ENCODE measurements around the gene IL1R1. TPM values are rescaled to one million over a fixed set of nuclear protein-coding genes. Genes with fewer than 3 reads are reported as not detected.
A peak's percentile ranks its signal among the peaks of the same experiment; 100 is the strongest.

Gene IL1R1
- total RNA-seq, 3 donors from 2014 or later: 19.6 to 33.5 (median 21.3) TPM

DNA sequence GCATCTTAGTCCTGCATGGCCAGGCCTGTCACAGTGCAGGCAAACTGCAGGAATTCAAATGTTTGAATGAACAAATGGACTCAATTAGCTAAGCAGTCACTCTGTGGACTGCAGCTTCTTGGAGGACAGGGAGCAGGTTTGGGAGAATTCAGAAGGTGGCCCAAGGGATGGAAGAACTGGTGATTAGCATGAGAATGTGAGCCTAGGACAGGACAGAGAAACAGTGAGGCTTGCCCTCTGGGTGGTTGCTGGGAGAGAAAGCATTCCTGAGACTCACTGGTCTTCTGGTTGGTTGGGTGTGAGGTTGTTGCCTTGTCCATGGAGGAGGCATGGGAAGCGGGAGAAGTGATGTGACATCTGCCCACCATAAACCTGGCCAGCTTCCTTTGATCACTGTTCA, 58.0 kb downstream of the IL1R1 start:
- Mint-ChIP-seq H3K4me3 (no peak overlapping the region), H3K4me1 (ENCODE audit: low read depth) (peaks cover 11% of the 10 kb centered on the region), H3K27me3 (ENCODE audit: low read depth) (peaks cover 5% of the 10 kb centered on the region), H3K9me3 (peaks cover 10% of the 10 kb centered on the region), H3K36me3 (ENCODE audit: insufficient read depth) (no peaks in the 10 kb centered on the region)
- DNase-seq (no peak), ATAC-seq (no peak)

DNA sequence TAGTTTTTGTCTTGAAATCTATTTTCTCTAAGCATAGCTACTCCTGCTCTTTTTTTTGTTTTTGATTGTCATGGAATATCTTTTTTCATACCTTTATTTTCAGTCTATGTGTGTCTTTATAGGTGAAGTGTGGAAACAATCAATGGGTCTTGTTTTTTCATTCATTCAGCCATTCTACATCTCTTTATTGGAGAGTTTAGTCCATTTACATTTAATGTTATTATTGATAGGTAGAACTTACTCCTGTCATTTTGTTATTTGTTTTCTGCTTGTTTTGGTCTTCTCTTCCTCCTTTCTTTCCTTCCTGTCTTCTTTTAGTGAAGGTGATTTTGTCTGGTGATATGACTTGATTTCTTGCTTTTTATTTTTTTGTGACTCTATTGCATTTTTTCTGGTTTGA, 62.1 kb downstream of the IL1R1 start:
- ATAC-seq (no peak), DNase-seq (no peak)
- H3K9me3 Mint-ChIP-seq: peaks cover 15% of the 10 kb centered on the region
- no peaks in the 10 kb centered on the region for H3K4me1 Mint-ChIP-seq (ENCODE audit: low read depth)
- no peak overlapping the region for H3K4me3 Mint-ChIP-seq
- H3K36me3 Mint-ChIP-seq (ENCODE audit: insufficient read depth): no peaks in the 10 kb centered on the region
- H3K27me3 Mint-ChIP-seq (ENCODE audit: low read depth): peaks cover under 1% of the 10 kb centered on the region

DNA sequence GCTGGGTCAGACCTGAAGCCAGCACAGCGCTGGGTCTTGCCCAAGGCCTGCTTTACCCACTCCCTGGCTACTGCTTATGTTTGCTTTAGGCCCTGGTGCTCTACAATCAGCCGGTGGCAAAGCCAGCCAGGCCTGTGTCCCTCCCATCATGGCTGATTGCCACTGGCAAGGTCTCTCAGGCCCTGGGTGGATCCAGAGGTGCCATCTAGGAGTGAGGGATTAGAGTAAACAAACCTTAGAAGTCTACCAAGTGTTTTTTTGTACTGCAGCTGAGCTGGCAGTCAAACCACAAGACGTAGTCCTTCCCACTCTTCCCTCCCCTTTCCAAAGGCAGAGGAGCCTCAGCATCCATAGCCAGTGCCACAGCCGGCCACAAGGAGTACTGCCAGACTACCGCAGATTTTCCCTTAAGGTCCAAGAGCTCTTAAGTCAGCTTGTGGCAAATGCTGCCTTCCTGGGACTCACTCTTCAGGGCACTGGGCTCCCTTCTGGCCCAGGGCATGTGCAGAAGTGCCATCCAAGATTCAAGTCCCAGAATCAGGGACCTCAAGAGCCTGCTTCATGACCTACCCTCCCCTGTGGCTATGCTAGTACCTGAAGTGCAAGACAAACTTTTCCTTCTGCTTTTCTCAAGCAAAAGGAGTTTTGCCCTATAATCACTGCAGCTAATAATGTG, 64.3 kb downstream of the IL1R1 start:
- DNase-seq (no peak), ATAC-seq (no peak)
- H3K36me3 Mint-ChIP-seq (ENCODE audit: insufficient read depth): no peaks in the 10 kb centered on the region
- no peak overlapping the region for H3K4me3 Mint-ChIP-seq
- H3K4me1 Mint-ChIP-seq (ENCODE audit: low read depth): no peaks in the 10 kb centered on the region
- H3K27me3 Mint-ChIP-seq (ENCODE audit: low read depth): no peaks in the 10 kb centered on the region
- H3K9me3 Mint-ChIP-seq: peaks cover 15% of the 10 kb centered on the region

DNA sequence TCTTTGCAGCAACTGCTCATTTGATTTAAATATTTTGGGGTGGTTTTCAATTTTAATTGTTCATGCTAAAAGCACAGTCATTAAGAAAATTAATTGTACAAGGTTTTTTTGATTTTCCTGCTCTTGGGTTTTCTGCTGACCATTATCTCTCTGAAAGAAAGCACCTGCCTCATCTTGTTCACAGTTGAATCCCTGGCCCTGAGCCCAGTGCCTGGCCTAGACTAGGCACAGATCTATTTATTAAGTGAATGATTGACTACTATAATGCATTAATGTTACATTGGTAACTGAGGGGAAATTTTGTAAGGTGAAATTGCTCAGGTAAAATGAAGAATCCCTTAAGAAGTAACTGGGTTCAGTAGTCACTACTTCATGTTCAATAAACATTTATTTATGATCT, 66.2 kb downstream of the IL1R1 start:
- H3K4me1 Mint-ChIP-seq (ENCODE audit: low read depth): no peaks in the 10 kb centered on the region
- no peaks in the 10 kb centered on the region for H3K36me3 Mint-ChIP-seq (ENCODE audit: insufficient read depth)
- H3K4me3 Mint-ChIP-seq: no peak overlapping the region
- ATAC-seq: no peak
- H3K27me3 Mint-ChIP-seq (ENCODE audit: low read depth): no peaks in the 10 kb centered on the region
- peaks cover 15% of the 10 kb centered on the region for H3K9me3 Mint-ChIP-seq
- no peak for DNase-seq

DNA sequence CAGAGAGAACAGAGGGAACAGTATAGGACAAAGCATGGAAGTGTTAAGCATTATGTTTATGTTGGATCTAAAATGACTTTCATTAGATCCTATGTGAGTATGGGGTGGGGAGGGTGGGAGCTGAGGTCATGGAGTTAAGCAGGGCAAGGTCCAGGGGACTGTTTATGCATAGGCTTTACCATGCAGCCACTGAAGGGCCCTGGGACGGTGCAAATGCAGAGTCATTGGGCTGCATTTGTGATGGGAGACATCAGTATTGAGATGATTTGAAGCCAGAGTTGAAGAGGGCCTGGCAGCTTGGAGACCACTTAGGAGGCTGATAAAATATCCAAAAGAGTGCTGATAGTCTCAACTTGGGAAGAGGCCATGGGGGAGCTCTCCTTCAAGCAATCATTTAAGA, 66.9 kb downstream of the IL1R1 start:
- peaks cover 14% of the 10 kb centered on the region for H3K9me3 Mint-ChIP-seq
- DNase-seq: no peak
- H3K4me3 Mint-ChIP-seq: no peak overlapping the region
- H3K4me1 Mint-ChIP-seq (ENCODE audit: low read depth): no peaks in the 10 kb centered on the region
- no peaks in the 10 kb centered on the region for H3K27me3 Mint-ChIP-seq (ENCODE audit: low read depth)
- no peaks in the 10 kb centered on the region for H3K36me3 Mint-ChIP-seq (ENCODE audit: insufficient read depth)
- ATAC-seq: no peak

DNA sequence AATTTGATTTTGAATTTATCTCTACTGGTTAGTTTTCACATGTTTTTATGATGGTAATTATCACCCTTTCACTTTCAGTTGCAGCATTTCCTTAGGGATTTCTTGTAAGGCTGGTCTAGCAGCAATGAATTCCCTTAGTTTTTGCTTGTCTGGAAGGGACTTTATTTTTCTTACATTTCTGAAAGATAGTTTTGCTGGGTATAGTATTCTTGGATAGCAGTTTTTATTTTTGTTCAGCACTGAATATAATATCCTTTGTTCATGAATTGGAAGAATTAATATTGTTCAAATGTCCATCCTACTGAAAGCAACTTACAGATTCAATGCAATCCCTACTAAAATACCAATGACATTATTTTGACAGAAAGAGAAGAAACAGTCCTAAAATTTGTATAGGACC, 74.5 kb downstream of the IL1R1 start:
- no peak for DNase-seq
- Mint-ChIP-seq H3K4me3 (no peak overlapping the region), H3K36me3 (ENCODE audit: insufficient read depth) (peaks cover 14% of the 10 kb centered on the region), H3K27me3 (ENCODE audit: low read depth) (no peaks in the 10 kb centered on the region), H3K9me3 (peaks cover 44% of the 10 kb centered on the region), H3K4me1 (ENCODE audit: low read depth) (peaks cover 16% of the 10 kb centered on the region)
- no peak for ATAC-seq

DNA sequence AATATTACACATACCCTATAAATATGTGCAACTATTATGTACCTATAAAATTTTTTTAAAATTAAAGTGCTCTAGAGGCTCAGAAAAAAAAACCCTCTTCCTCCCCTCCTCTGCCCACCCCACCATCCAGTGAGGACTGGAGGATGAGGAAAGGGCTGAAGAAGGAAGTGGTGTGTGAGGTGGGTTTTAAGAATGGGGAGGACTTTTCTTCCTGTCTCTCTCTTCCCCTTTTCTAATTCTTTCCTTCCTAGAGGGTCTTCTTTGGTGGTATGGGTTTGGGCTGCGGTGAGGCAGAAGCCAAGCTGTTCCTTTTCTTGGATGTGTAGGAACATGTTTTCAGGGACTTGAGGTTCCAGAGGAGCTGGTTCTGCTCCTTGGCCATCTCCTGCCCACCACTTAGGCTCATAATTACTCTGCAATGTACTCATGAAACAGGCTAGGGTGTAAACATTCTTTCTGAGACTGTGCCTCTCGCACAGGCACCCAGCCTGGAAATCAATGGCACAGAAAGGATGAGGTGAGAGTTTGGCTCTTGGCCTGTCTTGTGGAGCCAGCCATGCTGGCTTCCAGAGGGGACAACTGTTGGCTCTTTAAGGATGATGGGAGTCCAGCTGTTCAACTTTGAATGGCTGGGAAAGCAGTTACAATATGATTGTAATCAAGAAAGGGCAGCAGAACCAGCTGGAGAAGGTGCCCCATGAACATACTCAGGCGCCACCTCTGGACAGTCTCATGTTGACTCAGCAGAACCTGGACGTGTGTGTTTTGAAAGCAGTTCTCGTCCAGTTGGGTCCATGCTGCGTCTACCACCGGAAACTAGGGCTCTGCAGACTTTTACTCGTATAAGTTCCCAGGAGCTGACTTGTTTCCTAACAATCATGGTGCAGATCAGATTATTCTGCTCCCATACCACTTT, 82.5 kb downstream of the IL1R1 start:
- ATAC-seq (no peak), DNase-seq (no peak)
- Mint-ChIP-seq H3K4me3 (no peak overlapping the region), H3K9me3 (no peaks in the 10 kb centered on the region), H3K4me1 (ENCODE audit: low read depth) (peaks cover 41% of the 10 kb centered on the region), H3K36me3 (ENCODE audit: insufficient read depth) (no peaks in the 10 kb centered on the region), H3K27me3 (ENCODE audit: low read depth) (no peaks in the 10 kb centered on the region)

DNA sequence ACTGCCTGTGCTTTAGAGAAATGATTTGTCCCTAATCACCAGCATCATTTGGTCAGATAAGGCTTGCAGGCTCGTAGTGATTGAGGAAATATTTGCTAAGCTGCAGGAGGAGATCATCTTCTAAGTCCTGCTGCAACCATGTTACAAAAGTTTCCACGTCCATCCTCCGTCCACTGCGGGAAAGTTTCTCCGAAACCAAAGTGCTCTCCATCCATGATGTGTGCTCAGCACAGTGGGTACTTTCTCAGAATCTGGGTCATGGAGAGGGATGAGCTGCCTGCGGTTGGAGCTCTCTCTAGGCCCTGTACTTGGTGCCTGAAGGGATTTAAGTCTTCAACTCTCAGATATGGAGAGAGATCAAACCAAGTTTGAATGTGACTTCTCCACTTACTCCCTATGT, 83.6 kb downstream of the IL1R1 start:
- DNase-seq: no peak
- Mint-ChIP-seq H3K27me3 (ENCODE audit: low read depth) (no peaks in the 10 kb centered on the region), H3K4me1 (ENCODE audit: low read depth) (peaks cover 44% of the 10 kb centered on the region), H3K36me3 (ENCODE audit: insufficient read depth) (no peaks in the 10 kb centered on the region), H3K9me3 (no peaks in the 10 kb centered on the region), H3K4me3 (no peak overlapping the region)
- no peak for ATAC-seq

DNA sequence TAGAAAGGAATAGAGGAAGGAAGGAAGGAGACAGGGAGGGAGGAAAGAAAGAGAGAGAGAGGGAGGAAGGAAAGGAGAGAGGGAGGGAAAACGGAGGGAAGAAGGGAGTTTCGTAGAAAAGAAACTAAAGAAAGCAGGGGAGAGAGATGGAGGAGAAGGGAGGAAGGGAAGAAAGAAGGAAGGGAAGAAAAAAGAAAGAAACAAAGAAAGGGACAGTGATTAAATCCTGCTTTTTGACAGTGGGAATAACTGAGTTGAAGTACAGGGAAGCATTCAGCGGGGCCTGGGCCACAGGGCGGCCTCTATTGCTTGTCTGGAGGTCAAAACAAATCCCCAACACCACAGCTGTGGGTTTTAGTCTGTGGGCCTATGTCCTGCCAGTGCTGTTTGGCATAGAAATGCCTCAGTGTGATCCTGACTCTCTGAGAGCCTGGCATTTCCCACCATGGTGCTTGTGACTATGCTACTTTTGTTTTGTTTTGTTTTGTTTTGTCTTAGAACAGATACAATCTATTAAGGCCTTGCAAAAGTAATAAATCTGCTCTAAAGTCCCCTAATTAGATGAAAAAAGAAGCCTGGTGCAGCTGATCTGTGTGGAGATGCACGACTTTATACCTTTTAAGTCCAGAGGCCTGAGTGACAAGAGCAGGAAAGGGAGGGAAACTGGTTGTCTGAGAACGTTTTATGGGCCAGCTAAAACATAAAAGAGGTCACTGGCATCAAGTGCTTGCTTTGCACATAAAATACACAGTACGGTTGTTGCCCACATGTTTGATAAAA, 84.3 kb downstream of the IL1R1 start:
- H3K4me1 Mint-ChIP-seq (ENCODE audit: low read depth): peaks cover 44% of the 10 kb centered on the region
- H3K27me3 Mint-ChIP-seq (ENCODE audit: low read depth): no peaks in the 10 kb centered on the region
- H3K9me3 Mint-ChIP-seq: no peaks in the 10 kb centered on the region
- DNase-seq: no peak
- no peaks in the 10 kb centered on the region for H3K36me3 Mint-ChIP-seq (ENCODE audit: insufficient read depth)
- ATAC-seq: no peak
- H3K4me3 Mint-ChIP-seq: peak overlapping the region; percentile 17

DNA sequence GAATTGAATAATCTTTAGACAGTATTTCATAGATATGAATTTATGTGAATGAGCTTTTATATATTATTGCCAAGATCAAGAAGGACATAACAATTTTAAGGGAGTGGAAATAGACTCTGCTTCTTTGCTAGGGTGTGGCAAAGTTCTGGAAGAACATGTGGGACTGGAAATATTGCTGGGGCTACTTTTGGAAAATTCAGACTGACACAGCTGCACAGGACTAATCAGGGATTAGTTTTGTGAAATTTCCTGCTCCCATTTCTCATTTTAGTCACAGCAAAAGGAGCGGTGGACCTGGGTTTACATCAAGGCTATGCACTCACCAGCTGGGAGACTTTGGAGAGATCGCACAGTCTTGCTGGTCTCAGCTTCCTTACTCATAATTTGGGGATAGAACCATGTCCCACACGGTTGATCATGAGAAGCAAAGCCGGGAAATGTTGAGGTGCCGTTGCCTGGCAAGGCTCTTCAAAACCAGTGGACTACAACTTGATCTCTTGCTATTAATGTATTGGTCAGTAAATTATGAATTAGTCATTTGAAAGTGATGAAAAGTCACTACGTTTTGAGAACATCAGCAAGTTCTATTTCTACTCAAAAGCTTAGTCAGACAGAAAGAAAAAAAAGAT, 86.7 kb downstream of the IL1R1 start:
- no peak overlapping the region for H3K4me3 Mint-ChIP-seq
- no peak for DNase-seq
- H3K36me3 Mint-ChIP-seq (ENCODE audit: insufficient read depth): no peaks in the 10 kb centered on the region
- ATAC-seq: no peak
- no peaks in the 10 kb centered on the region for H3K9me3 Mint-ChIP-seq
- no peaks in the 10 kb centered on the region for H3K27me3 Mint-ChIP-seq (ENCODE audit: low read depth)
- H3K4me1 Mint-ChIP-seq (ENCODE audit: low read depth): peaks cover 49% of the 10 kb centered on the region

Other genes starting within 250 kb of the IL1R1 start
- 10 to 100 TPM in 1 of 3 donors, 1 to 10 TPM in 2; 4.1 to 11.4 (median 4.3) TPM for gene IL1R2, start 150.8 kb upstream of the IL1R1 start, total RNA-seq
- under 1 TPM; 0.29 to 0.99 (median 0.60) TPM for gene IL1RL2, start 44.3 kb downstream of the IL1R1 start, total RNA-seq
- under 1 TPM; 0.26 to 0.58 (median 0.38) TPM for gene IL1RL1, start 168.8 kb downstream of the IL1R1 start, total RNA-seq
- gene IL18R1, start 213.1 kb downstream of the IL1R1 start, total RNA-seq: 10 to 100 TPM; 15.7 to 19.3 (median 17.9) TPM

All from activated T-cell treated with anti-CD3 and anti-CD28 coated beads, Interleukin-2, amount 50 U/mL, for 4 hours (primary cell).